WI38 (cell line): ENCODE results near the gene IBTK.

Experiments used
- H3K4me3 ChIP-seq: 2 replicates; pipeline ENCODE4 v1.5.1; 2011; ENCODE audit warnings: low read depth, mild to moderate bottlenecking, control low read depth, low read length
- CTCF ChIP-seq: IDR thresholded peaks from 2 replicates; pipeline ENCODE4 v1.5.1; 2012; ENCODE audit warnings: low read depth, mild to moderate bottlenecking, control low read depth, low read length

The IBTK gene

DNA sequence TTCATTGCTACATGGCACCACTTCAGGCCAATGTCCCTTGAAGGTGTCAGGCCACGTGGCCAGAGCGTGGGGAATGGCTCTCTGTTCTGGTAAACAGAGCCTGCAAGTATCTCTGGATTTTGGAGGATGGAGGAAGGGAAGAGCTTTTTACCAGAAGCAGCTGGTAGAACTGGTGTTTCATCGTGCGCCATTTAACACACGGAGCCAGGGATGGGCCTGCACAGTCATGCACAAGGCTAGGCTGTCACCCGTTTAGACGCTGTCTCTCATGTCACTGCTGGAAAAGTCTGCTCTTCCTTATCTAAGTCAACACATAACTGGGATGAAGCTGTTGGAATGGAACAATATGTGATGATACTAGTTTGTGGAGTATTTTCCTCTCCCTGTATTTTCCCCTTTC lies 123.9 kb downstream of the IBTK start:
- H3K4me3 ChIP-seq = no peak overlapping the region
- TF ChIP-seq CTCF = no peak
